Neuronal stem cell (in vitro differentiated cells): ENCODE measurements around the gene MTMR3.

Source experiments
- DNase-seq: peaks from one replicate; pipeline ENCODE4 v3.0.0-alpha.2; 2013; ENCODE audit warnings: low spot score
- H2AFZ ChIP-seq: one replicate; pipeline ENCODE4 v1.6.1; 2013; ENCODE audit warnings: mild to moderate bottlenecking, low read length, inconsistent platforms
- H2AK5ac ChIP-seq: 2 replicates; pipeline ENCODE4 v1.6.1; 2013; ENCODE audit warnings: low read depth, mild to moderate bottlenecking, inconsistent platforms, low read length, moderate library complexity, mixed read lengths
- H2BK120ac ChIP-seq: 2 replicates; pipeline ENCODE4 v1.6.1; 2013; ENCODE audit warnings: low read depth, mild to moderate bottlenecking, inconsistent platforms, low read length, moderate library complexity, mixed read lengths
- H2BK12ac ChIP-seq: one replicate; pipeline ENCODE4 v1.6.1; 2013; ENCODE audit warnings: low read length, inconsistent platforms
- H2BK15ac ChIP-seq: 2 replicates; pipeline ENCODE4 v1.6.1; 2013; ENCODE audit warnings: mild to moderate bottlenecking, low read length, inconsistent platforms, mixed read lengths
- H2BK5ac ChIP-seq: one replicate; pipeline ENCODE4 v1.6.1; 2013; ENCODE audit warnings: inconsistent platforms, mild to moderate bottlenecking, low read length, moderate library complexity
- H3K14ac ChIP-seq: one replicate; pipeline ENCODE4 v1.6.1; 2013; ENCODE audit warnings: low read length, inconsistent platforms
- H3K18ac ChIP-seq: 2 replicates; pipeline ENCODE4 v1.6.1; 2013; ENCODE audit warnings: low read length, inconsistent platforms
- H3K23ac ChIP-seq: 2 replicates; pipeline ENCODE4 v1.6.1; 2013; ENCODE audit warnings: low read depth, mild to moderate bottlenecking, mixed read lengths, low read length, inconsistent platforms; ENCODE audit not compliant: poor library complexity
- H3K27ac ChIP-seq: replicated peaks from 3 replicates; pipeline ENCODE4 v1.5.1; 2013; ENCODE audit warnings: low read length, inconsistent platforms
- H3K27me3 ChIP-seq, 3 experiments: 2 replicates each; pipeline ENCODE4 v1.6.1; 2013; ENCODE audit warnings: low read length in 3 of 3, mild to moderate bottlenecking in 2 of 3, inconsistent platforms in 1 of 3, low read depth in 1 of 3, mixed read lengths in 1 of 3, moderate library complexity in 1 of 3; ENCODE audit not compliant: control insufficient read depth in 3 of 3, insufficient read depth in 3 of 3
- H3K36me3 ChIP-seq, 2 donors: replicated peaks in 1 of 2; 2 replicates each; pipeline ENCODE4 v1.6.1; 2013; ENCODE audit warnings: low read length in 2 of 2; ENCODE audit not compliant: control insufficient read depth in 2 of 2, insufficient read depth in 2 of 2
- H3K4ac ChIP-seq: 2 replicates; pipeline ENCODE4 v1.6.1; 2013; ENCODE audit warnings: inconsistent platforms, mild to moderate bottlenecking, low read length, moderate library complexity
- H3K4me1 ChIP-seq, 2 donors: 1 replicate in 1 of 2; 2 replicates in 1 of 2; pipeline ENCODE4 v1.6.1; 2013; ENCODE audit warnings: low read length in 2 of 2, low read depth in 1 of 2; ENCODE audit not compliant: control insufficient read depth in 2 of 2, insufficient read depth in 1 of 2
- H3K4me2 ChIP-seq: one replicate; pipeline ENCODE4 v1.6.1; 2013; ENCODE audit warnings: mild to moderate bottlenecking, low read length, inconsistent platforms; ENCODE audit not compliant: insufficient read depth, poor library complexity, severe bottlenecking
- H3K4me3 ChIP-seq, 2 donors: 2 replicates each; pipeline ENCODE4 v1.5.1; 2013; ENCODE audit warnings: low read length in 2 of 2, mild to moderate bottlenecking in 2 of 2, inconsistent platforms in 1 of 2, moderate library complexity in 1 of 2
- H3K79me1 ChIP-seq: one replicate; pipeline ENCODE4 v1.6.1; 2013; ENCODE audit warnings: low read depth, mild to moderate bottlenecking, inconsistent platforms, low read length, moderate library complexity
- H3K9ac ChIP-seq: one replicate; pipeline ENCODE4 v1.6.1; 2013; ENCODE audit warnings: mild to moderate bottlenecking, low read depth, low read length, inconsistent platforms; ENCODE audit not compliant: poor library complexity
- H3K9me3 ChIP-seq, 2 donors: replicated peaks in 1 of 2; 2 replicates each; pipeline versions ENCODE3 to v1.6.1; 2013; ENCODE audit warnings: low read length in 2 of 2, mild to moderate bottlenecking in 2 of 2, inconsistent platforms in 1 of 2, low read depth in 1 of 2, mixed read lengths in 1 of 2, moderate library complexity in 1 of 2; ENCODE audit not compliant: control insufficient read depth in 2 of 2, insufficient read depth in 1 of 2
- H4K8ac ChIP-seq: one replicate; pipeline ENCODE4 v1.6.1; 2013; ENCODE audit warnings: low read depth, mild to moderate bottlenecking, inconsistent platforms, low read length, moderate library complexity
- H4K91ac ChIP-seq: one replicate; pipeline ENCODE4 v1.6.1; 2013; ENCODE audit warnings: low read length, low read depth, mild to moderate bottlenecking, inconsistent platforms; ENCODE audit not compliant: poor library complexity
- WGBS, 2 donors: extraction: QIAGEN DNeasy Blood & Tissue Kit; methylation state at CpG; one replicate each; pipeline ENCODE4 v1.1.7; 2013; ENCODE audit warnings: missing lambda C conversion rate in 2 of 2, mixed read lengths in 1 of 2; ENCODE audit not compliant: insufficient read length in 2 of 2, insufficient replicate concordance in 1 of 2; ENCODE audit errors: extremely low coverage in 2 of 2; 5-methylcytosine and 5-hydroxymethylcytosine counted together

Gene MTMR3

DNA sequence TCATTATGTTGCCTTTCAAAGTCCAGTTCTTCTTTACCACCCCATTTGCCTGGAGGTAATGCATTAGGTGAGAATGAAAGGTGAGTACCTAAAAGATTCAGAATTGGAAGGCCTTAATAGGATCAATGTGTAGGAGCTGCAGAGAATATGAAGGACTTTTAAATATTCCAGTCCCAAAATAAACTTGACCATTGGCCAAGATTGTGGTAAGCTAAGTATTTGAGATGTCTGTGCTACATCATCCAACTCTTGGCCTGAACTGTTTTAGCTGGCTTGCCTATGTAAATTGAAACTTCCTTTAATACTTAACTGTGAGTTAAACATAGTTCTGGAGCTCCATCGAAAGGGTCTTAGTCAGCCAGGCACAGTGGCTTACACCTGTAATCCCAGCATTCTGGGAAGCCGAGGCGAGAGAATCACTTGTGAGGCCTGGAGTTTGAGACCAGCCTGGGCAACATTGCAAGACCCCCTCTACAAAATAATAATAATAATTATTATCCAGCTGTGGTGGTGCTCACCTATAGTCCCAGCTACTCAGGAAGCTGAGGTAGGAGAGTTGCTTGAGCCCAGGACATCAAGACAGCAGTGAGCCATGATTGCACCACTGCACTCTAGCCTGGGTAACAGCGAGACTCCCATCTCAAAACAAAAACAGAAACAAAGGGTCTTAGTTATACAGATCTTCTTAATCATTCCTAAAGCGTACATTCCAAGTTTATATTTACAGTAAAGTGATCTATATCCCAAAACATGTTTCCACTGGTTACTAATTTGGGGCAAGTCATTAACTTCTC is 29.8 kb downstream of the MTMR3 start:
- Histone ChIP-seq H2BK15ac (no peak overlapping the region), H3K9ac (no peak overlapping the region), H3K27ac (no peak overlapping the region)

DNA sequence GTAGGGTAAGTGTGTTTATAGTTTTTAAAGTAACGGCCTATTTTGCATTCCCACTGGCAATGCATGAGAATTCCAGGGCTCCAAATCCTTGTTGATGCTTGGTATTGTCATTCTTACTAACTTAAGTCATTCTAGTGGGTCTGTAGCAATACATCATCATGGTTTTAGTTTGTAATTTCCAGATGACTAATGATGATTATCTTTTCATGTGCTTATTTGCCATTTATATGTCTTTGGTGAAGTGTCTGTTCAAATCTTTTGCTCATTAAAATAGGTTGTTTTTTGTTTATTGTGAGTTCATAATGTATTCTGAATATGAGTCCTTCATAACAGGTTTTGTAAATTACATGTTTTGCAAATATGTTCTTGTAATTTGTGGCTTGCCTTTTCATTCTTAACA is 31.2 kb downstream of the MTMR3 start:
- Histone ChIP-seq H2BK15ac (no peak overlapping the region), H3K23ac (no peak overlapping the region), H2BK12ac (no peak overlapping the region), H3K79me1 (peaks cover 3% of the 10 kb centered on the region), H4K8ac (no peak overlapping the region), H2BK120ac (no peak overlapping the region), H3K18ac (no peak overlapping the region), H3K4me2 (no peak overlapping the region), H3K27me3 (no peaks in the 10 kb centered on the region), H3K4me3 (no peak overlapping the region), H2AK5ac (no peak overlapping the region), H3K4me1 (no peaks in the 10 kb centered on the region), H2AFZ (no peak overlapping the region), H2BK5ac (no peak overlapping the region), H3K36me3 (no peaks in the 10 kb centered on the region), H4K91ac (no peak overlapping the region), H3K27ac (no peak overlapping the region), H3K4ac (no peak overlapping the region), H3K9me3 (peaks cover 0 to 2% of the 10 kb centered on the region in 2 donors), H3K9ac (no peak overlapping the region), H3K14ac (no peak overlapping the region)
- no peak for DNase-seq
- WGBS, 2 donors = no CpG with 5 or more reads among the region's 1 CpG

More for the DNA sequence above, 29.8 kb downstream of the MTMR3 start:
- Histone ChIP-seq H2BK5ac (no peak overlapping the region), H3K14ac (no peak overlapping the region), H2AFZ (no peak overlapping the region), H2BK12ac (no peak overlapping the region), H4K91ac (no peak overlapping the region), H3K4me1 (peaks cover under 1 to 2% of the 10 kb centered on the region in 2 donors), H2AK5ac (no peak overlapping the region), H3K4ac (no peak overlapping the region), H3K9me3 (peaks cover 0 to 2% of the 10 kb centered on the region in 2 donors), H2BK120ac (no peak overlapping the region), H3K18ac (no peak overlapping the region), H4K8ac (no peak overlapping the region), H3K4me3 (no peak overlapping the region), H3K27me3 (no peaks in the 10 kb centered on the region), H3K23ac (no peak overlapping the region), H3K79me1 (peaks cover 3% of the 10 kb centered on the region), H3K36me3 (no peaks in the 10 kb centered on the region), H3K4me2 (no peak overlapping the region)
- no CpG with 5 or more reads among the region's 5 CpGs for WGBS, 2 donors
- DNase-seq = no peak

DNA sequence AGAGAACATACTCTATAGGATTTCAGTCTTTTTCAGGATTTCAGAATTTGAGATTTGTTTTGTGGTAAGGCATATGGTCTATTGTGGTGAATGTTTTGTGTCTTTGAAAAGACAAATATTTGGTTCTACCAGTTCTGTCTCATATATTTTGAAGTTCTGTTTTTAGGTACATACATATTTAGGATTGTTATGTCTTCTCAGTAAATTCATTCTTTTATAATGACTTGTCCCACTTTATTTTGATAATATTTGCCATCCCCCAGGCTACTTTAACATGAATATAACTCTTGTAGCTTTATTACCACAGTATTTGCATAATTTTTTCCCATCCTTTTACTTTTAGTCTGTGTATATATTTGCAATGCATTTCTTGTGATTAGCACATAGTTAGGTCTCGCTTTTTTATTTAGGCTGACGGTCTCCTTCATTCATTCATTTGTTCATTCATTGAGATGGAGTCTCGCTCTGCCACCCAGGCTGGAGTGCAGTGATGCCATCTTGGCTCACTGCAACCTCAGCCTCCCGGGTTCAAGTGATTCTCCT is 32.1 kb downstream of the MTMR3 start:
- Histone ChIP-seq H3K4me1 (no peaks in the 10 kb centered on the region), H3K4me2 (no peak overlapping the region), H2AK5ac (no peak overlapping the region), H3K4ac (no peak overlapping the region), H2BK120ac (no peak overlapping the region), H3K9ac (no peak overlapping the region), H2BK12ac (no peak overlapping the region), H4K91ac (no peak overlapping the region), H2BK5ac (no peak overlapping the region), H3K9me3 (peaks cover 0 to 2% of the 10 kb centered on the region in 2 donors), H3K23ac (no peak overlapping the region), H3K18ac (no peak overlapping the region), H3K27me3 (no peaks in the 10 kb centered on the region), H2AFZ (no peak overlapping the region), H2BK15ac (no peak overlapping the region), H3K4me3 (no peak overlapping the region), H3K27ac (no peak overlapping the region), H3K79me1 (peaks cover 3% of the 10 kb centered on the region), H3K14ac (no peak overlapping the region), H3K36me3 (no peaks in the 10 kb centered on the region), H4K8ac (no peak overlapping the region)
- no CpG with 5 or more reads among the region's 4 CpGs for WGBS, 2 donors
- no peak for DNase-seq

DNA sequence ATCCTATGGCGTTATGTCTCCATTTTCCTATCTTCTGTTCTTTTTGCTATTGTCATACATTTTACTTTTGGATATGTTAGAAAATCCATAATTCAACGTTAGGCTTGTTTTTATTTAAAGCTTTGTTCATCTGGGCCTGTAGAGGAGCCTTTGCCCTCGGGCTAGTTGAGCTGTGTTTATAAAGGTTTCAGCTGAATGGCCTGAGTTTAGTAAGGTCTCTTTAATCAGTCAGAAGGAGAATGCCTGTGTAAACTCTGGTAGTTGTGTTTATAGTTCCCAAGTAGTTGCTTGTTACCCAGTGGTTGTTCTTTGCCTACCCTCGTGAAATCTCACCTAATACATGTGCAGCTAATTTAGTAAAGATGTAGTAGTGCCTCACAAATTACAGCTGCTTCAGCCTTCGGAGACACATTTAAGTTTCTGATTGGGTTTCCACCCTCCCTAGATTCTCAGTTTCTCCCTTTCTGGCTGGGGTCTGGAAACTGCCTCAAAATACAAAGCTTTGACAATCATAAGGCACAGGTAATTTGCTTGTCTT is 33.1 kb downstream of the MTMR3 start:
- Histone ChIP-seq H3K18ac (no peak overlapping the region), H3K9ac (no peak overlapping the region), H3K27ac (no peak overlapping the region)

More for the DNA sequence above, 33.1 kb downstream of the MTMR3 start:
- Histone ChIP-seq H2AK5ac (no peak overlapping the region), H4K91ac (no peak overlapping the region), H3K4me2 (no peak overlapping the region), H3K79me1 (peaks cover 4% of the 10 kb centered on the region), H2AFZ (no peak overlapping the region), H3K4me3 (no peak overlapping the region), H2BK120ac (no peak overlapping the region), H2BK12ac (no peak overlapping the region), H3K9me3 (peaks cover 0 to 2% of the 10 kb centered on the region in 2 donors), H3K23ac (no peak overlapping the region), H2BK15ac (no peak overlapping the region), H3K4ac (no peak overlapping the region), H3K27me3 (no peaks in the 10 kb centered on the region), H4K8ac (no peak overlapping the region), H2BK5ac (no peak overlapping the region), H3K14ac (no peak overlapping the region), H3K4me1 (no peaks in the 10 kb centered on the region), H3K36me3 (peaks cover 0 to 1% of the 10 kb centered on the region in 2 donors)
- DNase-seq = no peak
- no CpG with 5 or more reads among the region's 5 CpGs for WGBS, 2 donors
